GM13977 (cell line): ENCODE results near the gene UNC80.

Experiments
- DNase-seq: peaks from one replicate; pipeline ENCODE4 v3.0.0; 2012; ENCODE audit warnings: low spot score
- CTCF ChIP-seq: IDR thresholded peaks from 2 replicates; pipeline ENCODE4 v1.5.1; 2012; ENCODE audit warnings: mild to moderate bottlenecking, control low read depth; ENCODE audit not compliant: insufficient read depth; ENCODE audit errors: extremely low read depth, missing control alignments
- in situ Hi-C: fragments of 300-500 bp; cut with MboI; formaldehyde crosslinking; loops from one replicate; pipeline ENCODE4 v1.12.0; 2022; ENCODE audit warnings: low sequenced_read_pairs, low pct_unique_long_range_greater_than_20kb, mixed read lengths, inconsistent platforms; ENCODE audit not compliant: unreplicated experiment

The UNC80 gene

GRCh38 chr2:209913786-209914345, 142.2 kb downstream of the UNC80 start:
- TF ChIP-seq CTCF: no peak
- in situ Hi-C loops: no loop called here
- no peak for DNase-seq

- in situ Hi-C loops: no loop called here
- DNase-seq: no peak
- no peak for TF ChIP-seq CTCF
Measured at GRCh38 chr2:209917154-209917771, 145.6 kb downstream of the UNC80 start.

- in situ Hi-C loops: no loop called here
- TF ChIP-seq CTCF: no peak
- DNase-seq: no peak
Measured at GRCh38 chr2:209918251-209918650, 146.6 kb downstream of the UNC80 start.

- no peak for DNase-seq
- in situ Hi-C loops: no loop called here
- TF ChIP-seq CTCF: no peak
Measured at GRCh38 chr2:209922116-209922515, 150.5 kb downstream of the UNC80 start.

GRCh38 chr2:209929369-209929768, 157.7 kb downstream of the UNC80 start:
- in situ Hi-C loops: no loop called here
- no peak for DNase-seq
- TF ChIP-seq CTCF: no peak

GRCh38 chr2:209933499-209934483, 162.2 kb downstream of the UNC80 start:
- TF ChIP-seq CTCF: no peak
- in situ Hi-C loops: no loop called here
- DNase-seq: no peak
